Measurements from ENCODE around the gene CASP12.

The CASP12 gene

GRCh38 chr11:104892723-104893511 lies 5.3 kb downstream of the CASP12 start:
- DNase-seq (ENCODE audit: low read depth, low spot score) = no peak

- no peak for DNase-seq (ENCODE audit: low read depth, low spot score)
Measured at GRCh38 chr11:104891135-104891534, 7.1 kb downstream of the CASP12 start.

GRCh38 chr11:104883342-104883741 lies 14.9 kb downstream of the CASP12 start:
- DNase-seq (ENCODE audit: low read depth, low spot score) = no peak

GRCh38 chr11:104881117-104881794 lies 17.0 kb downstream of the CASP12 start:
- DNase-seq (ENCODE audit: low read depth, low spot score) = no peak

- DNase-seq (ENCODE audit: low read depth, low spot score) = no peak
Measured at GRCh38 chr11:104879514-104880190, 18.6 kb downstream of the CASP12 start.

GRCh38 chr11:104876861-104877431 lies 21.3 kb downstream of the CASP12 start:
- DNase-seq (ENCODE audit: low read depth, low spot score) = no peak

GRCh38 chr11:104876324-104876723 lies 21.9 kb downstream of the CASP12 start:
- no peak for DNase-seq (ENCODE audit: low read depth, low spot score)

- DNase-seq (ENCODE audit: low read depth, low spot score) = no peak
Measured at GRCh38 chr11:104873252-104873651, 25.0 kb downstream of the CASP12 start.

- DNase-seq (ENCODE audit: low read depth, low spot score) = no peak
Measured at GRCh38 chr11:104872393-104872792, 25.9 kb downstream of the CASP12 start.

GRCh38 chr11:104870910-104871309 lies 27.4 kb downstream of the CASP12 start:
- DNase-seq (ENCODE audit: low read depth, low spot score) = no peak

- no peak for DNase-seq (ENCODE audit: low read depth, low spot score)
Measured at GRCh38 chr11:104866815-104867214, 31.4 kb downstream of the CASP12 start.

GRCh38 chr11:104858882-104859775 lies 39.1 kb downstream of the CASP12 start:
- no peak for DNase-seq (ENCODE audit: low read depth, low spot score)

- DNase-seq (ENCODE audit: low read depth, low spot score) = no peak
Measured at GRCh38 chr11:104856607-104857006, 41.7 kb downstream of the CASP12 start.

- DNase-seq (ENCODE audit: low read depth, low spot score) = no peak
Measured at GRCh38 chr11:104855965-104856364, 42.3 kb downstream of the CASP12 start.

GRCh38 chr11:104853276-104853675 lies 45.0 kb downstream of the CASP12 start:
- no peak for DNase-seq (ENCODE audit: low read depth, low spot score)

GRCh38 chr11:104852811-104853210 lies 45.4 kb downstream of the CASP12 start:
- DNase-seq (ENCODE audit: low read depth, low spot score) = no peak

- DNase-seq (ENCODE audit: low read depth, low spot score) = no peak
Measured at GRCh38 chr11:104846216-104846615, 52.0 kb downstream of the CASP12 start.

- no peak for DNase-seq (ENCODE audit: low read depth, low spot score)
Measured at GRCh38 chr11:104844451-104844850, 53.8 kb downstream of the CASP12 start.

GRCh38 chr11:104843150-104843836 lies 55.0 kb downstream of the CASP12 start:
- DNase-seq (ENCODE audit: low read depth, low spot score) = no peak

GRCh38 chr11:104841973-104842525 lies 56.2 kb downstream of the CASP12 start:
- DNase-seq (ENCODE audit: low read depth, low spot score) = no peak
